Epithelial cell of proximal tubule (primary cell): ENCODE measurements around the gene MCOLN3. TPM values are rescaled to one million over a fixed set of nuclear protein-coding genes. Genes with fewer than 3 reads are reported as not detected.

Source experiments
- DNase-seq: peaks from one replicate; pipeline ENCODE4 v3.0.0-alpha.2; 2011; ENCODE audit warnings: low read depth
- H3K4me3 ChIP-seq: 2 replicates; pipeline ENCODE4 v1.5.1; 2011; ENCODE audit warnings: low read depth, mild to moderate bottlenecking, low read length
- total RNA-seq: library from RNA; depleted of rRNA; stranded (reverse); fragments of >200 nt; gene quantifications from 2 replicates; pipeline ENCODE4 v1.2.3, GENCODE V29; 2015
- TF ChIP-seq, protein P1 (sequence below): conservative IDR thresholded peaks from 2 replicates; pipeline ENCODE4 v1.5.1; 2012; ENCODE audit warnings: low read depth, mild to moderate bottlenecking, low read length

Gene MCOLN3
- total RNA-seq, 1 donor from 2014 or later = 3.7 TPM

DNA sequence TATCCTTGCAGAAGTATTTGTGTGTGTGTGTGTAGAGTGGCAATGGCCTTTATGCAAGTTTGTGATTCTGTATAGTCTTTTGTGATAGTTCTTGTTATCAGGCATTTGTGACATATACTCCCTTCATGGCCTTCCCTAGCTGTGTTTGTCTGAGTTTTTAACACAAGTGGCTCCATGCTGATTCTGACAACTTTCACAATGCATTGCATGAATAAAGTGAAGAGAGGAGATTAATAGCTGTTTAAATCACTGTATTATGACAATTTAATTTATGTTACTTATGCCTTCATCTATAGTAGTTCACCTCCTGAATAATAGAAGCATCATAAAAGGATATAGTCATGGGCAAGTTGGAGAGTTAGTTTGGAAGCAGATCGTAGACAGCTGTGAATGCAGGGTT lies 17.2 kb upstream of the MCOLN3 start:
- TF ChIP-seq, protein P1, sequence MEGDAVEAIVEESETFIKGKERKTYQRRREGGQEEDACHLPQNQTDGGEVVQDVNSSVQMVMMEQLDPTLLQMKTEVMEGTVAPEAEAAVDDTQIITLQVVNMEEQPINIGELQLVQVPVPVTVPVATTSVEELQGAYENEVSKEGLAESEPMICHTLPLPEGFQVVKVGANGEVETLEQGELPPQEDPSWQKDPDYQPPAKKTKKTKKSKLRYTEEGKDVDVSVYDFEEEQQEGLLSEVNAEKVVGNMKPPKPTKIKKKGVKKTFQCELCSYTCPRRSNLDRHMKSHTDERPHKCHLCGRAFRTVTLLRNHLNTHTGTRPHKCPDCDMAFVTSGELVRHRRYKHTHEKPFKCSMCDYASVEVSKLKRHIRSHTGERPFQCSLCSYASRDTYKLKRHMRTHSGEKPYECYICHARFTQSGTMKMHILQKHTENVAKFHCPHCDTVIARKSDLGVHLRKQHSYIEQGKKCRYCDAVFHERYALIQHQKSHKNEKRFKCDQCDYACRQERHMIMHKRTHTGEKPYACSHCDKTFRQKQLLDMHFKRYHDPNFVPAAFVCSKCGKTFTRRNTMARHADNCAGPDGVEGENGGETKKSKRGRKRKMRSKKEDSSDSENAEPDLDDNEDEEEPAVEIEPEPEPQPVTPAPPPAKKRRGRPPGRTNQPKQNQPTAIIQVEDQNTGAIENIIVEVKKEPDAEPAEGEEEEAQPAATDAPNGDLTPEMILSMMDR = no peak
- no peak overlapping the region for H3K4me3 ChIP-seq
- no peak for DNase-seq

GRCh38 chr1:85062425-85063026 lies 14.2 kb upstream of the MCOLN3 start:
- peak overlapping the region; percentile 57 for H3K4me3 ChIP-seq
- DNase-seq = no peak
- TF ChIP-seq, protein P1 = no peak

DNA sequence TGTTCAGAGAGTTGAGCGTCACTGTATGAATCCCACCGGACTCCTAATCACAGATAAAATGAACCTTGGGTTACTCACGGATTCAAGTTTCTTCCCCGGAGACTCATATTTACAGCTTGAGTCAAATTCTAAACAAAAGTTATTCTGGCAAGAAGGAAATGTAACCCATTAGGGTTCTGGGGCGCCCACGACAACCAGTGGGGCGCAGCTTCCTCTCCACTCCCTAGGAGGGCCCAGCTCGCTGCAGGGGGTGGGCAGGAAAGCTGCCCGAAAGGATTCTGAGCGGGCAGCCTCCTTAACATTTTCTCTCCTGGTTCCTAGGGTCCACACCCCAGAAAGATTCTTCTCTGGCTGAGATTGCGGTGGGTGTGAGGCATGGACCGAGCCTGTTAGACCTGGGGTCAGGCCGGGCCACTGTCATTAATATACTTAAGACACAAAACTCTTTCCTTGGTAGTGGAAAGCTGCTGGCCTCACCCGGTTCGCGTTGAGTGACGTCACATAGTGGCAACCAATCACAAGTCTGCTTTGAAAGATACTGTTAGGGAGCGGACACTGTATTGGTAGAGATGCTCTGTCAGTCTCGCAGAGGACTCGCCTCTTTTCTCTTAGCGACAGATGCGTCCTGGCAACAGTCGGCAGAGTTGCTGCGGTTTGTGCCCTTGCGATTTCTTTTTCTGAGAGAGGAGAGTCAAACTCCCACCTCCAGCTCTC lies 13.6 kb upstream of the MCOLN3 start:
- peak; percentile 94 for DNase-seq
- TF ChIP-seq, protein P1 = no peak
- H3K4me3 ChIP-seq = peak overlapping the region; percentile 57

DNA sequence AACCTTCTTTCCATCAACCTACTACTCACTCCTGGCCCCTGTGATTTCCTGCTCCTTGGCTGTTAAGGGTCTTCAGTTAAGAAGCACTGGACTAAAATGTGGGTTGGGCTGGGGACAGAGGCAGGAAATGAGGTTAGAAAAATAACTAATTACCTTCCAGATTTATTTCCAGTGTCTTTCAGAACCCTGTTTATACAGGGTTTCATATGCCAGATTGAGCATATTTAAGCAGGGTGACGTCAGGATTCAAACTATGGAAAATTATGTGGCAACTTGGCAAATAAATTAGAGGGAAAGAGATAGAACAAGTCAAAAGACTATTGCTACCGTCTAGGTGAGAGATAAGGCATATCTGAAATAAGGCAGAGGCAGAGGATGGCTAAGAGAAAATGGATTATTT lies 11.7 kb upstream of the MCOLN3 start:
- no peak overlapping the region for H3K4me3 ChIP-seq
- no peak for DNase-seq
- TF ChIP-seq, protein P1 = no peak

DNA sequence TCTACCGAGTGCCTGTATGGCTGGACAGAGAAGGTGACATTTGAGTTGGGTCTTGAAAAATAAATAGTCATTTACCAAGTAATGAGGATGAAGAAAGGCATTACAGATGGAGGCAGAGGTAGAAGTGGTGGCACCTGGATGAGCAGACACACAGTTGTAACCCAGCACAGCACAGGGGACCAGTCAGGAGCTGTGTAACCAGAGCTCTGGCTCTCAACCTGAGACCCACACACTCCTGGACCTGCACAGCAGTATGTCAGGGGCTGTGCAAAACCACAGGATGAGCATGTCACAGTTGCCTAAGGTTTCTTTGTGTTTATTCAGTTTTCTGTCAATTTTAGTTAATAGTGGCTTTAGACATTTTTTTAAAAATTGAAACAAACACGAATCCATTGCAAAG lies 11.3 kb upstream of the MCOLN3 start:
- no peak for DNase-seq
- TF ChIP-seq, protein P1 = no peak
- no peak overlapping the region for H3K4me3 ChIP-seq

DNA sequence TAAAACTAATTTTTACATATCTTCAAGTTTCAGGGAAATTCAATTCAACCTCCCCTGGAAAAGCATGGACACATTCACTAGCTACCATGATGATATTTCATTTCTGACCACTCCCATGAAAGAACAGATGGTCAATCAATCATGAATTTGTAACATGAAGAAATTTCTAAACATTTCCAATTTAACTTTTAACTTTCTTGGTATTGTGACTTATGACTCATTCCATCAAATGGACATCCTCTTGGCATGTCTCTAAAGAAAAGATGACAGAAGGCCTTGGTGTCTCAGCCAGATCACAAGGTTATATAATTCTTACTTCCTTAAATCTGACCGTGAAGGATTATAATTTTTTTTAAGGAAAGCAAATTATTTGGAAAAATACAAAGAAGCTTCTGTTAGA lies 10.5 kb upstream of the MCOLN3 start:
- no peak for DNase-seq
- TF ChIP-seq, protein P1 = no peak
- no peak overlapping the region for H3K4me3 ChIP-seq

DNA sequence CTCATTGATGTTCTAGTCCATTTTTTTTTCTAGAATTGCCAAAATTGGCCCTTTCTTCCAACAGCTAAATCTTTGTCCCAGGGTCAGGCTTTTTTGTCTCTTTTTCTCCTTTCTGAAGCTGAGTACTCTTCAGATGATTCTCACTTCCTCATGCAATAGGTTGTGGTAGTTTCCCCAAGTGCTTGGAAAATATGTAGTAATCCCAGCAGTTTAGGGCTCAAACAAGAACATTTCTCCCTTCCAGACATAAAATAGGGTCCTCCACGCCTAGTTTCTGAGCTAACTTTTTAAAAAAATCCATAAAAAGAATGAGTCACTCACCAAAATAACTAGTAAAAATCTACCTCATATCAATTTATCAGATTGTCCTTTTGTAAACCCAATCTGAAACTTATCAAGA lies 10.0 kb upstream of the MCOLN3 start:
- TF ChIP-seq, protein P1 = no peak
- no peak overlapping the region for H3K4me3 ChIP-seq
- no peak for DNase-seq
